Body of pancreas (tissue), 4 donors: ENCODE measurements around the gene ABLIM1.

Experiments
- CTCF ChIP-seq, 7 experiments: fragments of 450-650 bp in 4 of 7; fragments of 200-600 bp in 3 of 7; sonication (generic) in 3 of 7; IDR thresholded peaks; one replicate each; pipeline ENCODE4 v1.5.1; 2016 to 2019; ENCODE audit warnings: antibody characterized with exemption in 7 of 7
- POLR2A ChIP-seq, 3 donors: fragments of 450-650 bp; IDR thresholded peaks; one replicate each; pipeline ENCODE4 v1.6.1; 2016; ENCODE audit warnings: antibody characterized with exemption in 3 of 3, mild to moderate bottlenecking in 2 of 3

GRCh38 chr10:114678820-114679219, 20.7 kb upstream of the ABLIM1 start:
- TF ChIP-seq CTCF (IDR thresholded peaks at IDR 0.05) (no peak), POLR2A (IDR thresholded peaks at IDR 0.05) (no peak)
